DMS153 (cell line): ENCODE measurements around the gene SERPINB1.
"Not testable (repeated sequence)": the region's sequence is repeated elsewhere in the genome, so short reads cannot be mapped to it uniquely, and the experiment has no call there.

Source experiments
- DNase-seq: peaks from one replicate; lab custom pipeline; 2025; lab: John Stamatoyannopoulos, UW

Gene SERPINB1

GRCh38 chr6:2817903-2818443 lies 23.7 kb downstream of the SERPINB1 start:
- DNase-seq = no peak

GRCh38 chr6:2816158-2816557 lies 25.5 kb downstream of the SERPINB1 start:
- DNase-seq = no peak

GRCh38 chr6:2812695-2813094 lies 29.0 kb downstream of the SERPINB1 start:
- DNase-seq = no peak

GRCh38 chr6:2810092-2810671 lies 31.5 kb downstream of the SERPINB1 start:
- DNase-seq = no peak

GRCh38 chr6:2809015-2809414 lies 32.6 kb downstream of the SERPINB1 start:
- no peak for DNase-seq

GRCh38 chr6:2807342-2808090 lies 34.1 kb downstream of the SERPINB1 start:
- no peak for DNase-seq

- no peak for DNase-seq
Observed at GRCh38 chr6:2806644-2807043, 35.0 kb downstream of the SERPINB1 start.

- no peak for DNase-seq
Observed at GRCh38 chr6:2805031-2805430, 36.6 kb downstream of the SERPINB1 start.

GRCh38 chr6:2804516-2804915 lies 37.1 kb downstream of the SERPINB1 start:
- no peak for DNase-seq

- no peak for DNase-seq
Observed at GRCh38 chr6:2803731-2804429, 37.8 kb downstream of the SERPINB1 start.

- no peak for DNase-seq
Observed at GRCh38 chr6:2802521-2803060, 39.1 kb downstream of the SERPINB1 start.

- DNase-seq = not testable (repeated sequence)
Observed at GRCh38 chr6:2801687-2802086, 40.0 kb downstream of the SERPINB1 start.

GRCh38 chr6:2800552-2801316 lies 40.9 kb downstream of the SERPINB1 start:
- no peak for DNase-seq

- no peak for DNase-seq
Observed at GRCh38 chr6:2799936-2800527, 41.6 kb downstream of the SERPINB1 start.

- no peak for DNase-seq
Observed at GRCh38 chr6:2798586-2799134, 43.0 kb downstream of the SERPINB1 start.

- DNase-seq = no peak
Observed at GRCh38 chr6:2797564-2798031, 44.1 kb downstream of the SERPINB1 start.

- no peak for DNase-seq
Observed at GRCh38 chr6:2796861-2797260, 44.8 kb downstream of the SERPINB1 start.

GRCh38 chr6:2795956-2796355 lies 45.7 kb downstream of the SERPINB1 start:
- DNase-seq = no peak

GRCh38 chr6:2795162-2795561 lies 46.5 kb downstream of the SERPINB1 start:
- DNase-seq = no peak

- no peak for DNase-seq
Observed at GRCh38 chr6:2794171-2794730, 47.4 kb downstream of the SERPINB1 start.
